NCI-H345 (cell line): ENCODE results near the gene SLIT2.

Source experiments
- DNase-seq: peaks from one replicate; lab custom pipeline; 2025; lab: John Stamatoyannopoulos, UW

SLIT2 gene

GRCh38 chr4:20299515-20299914, 47.8 kb downstream of the SLIT2 start:
- no peak for DNase-seq

GRCh38 chr4:20301161-20301560, 49.5 kb downstream of the SLIT2 start:
- no peak for DNase-seq
